GM12878 (cell line): ENCODE data around the gene LIG4. TPM values are rescaled to one million over a fixed set of nuclear protein-coding genes. Genes with fewer than 3 reads are reported as not detected.

Source experiments
- BCLAF1 ChIP-seq: fragments of 450-650 bp; IDR thresholded peaks from 2 replicates; pipeline ENCODE4 v1.6.1; 2017; ENCODE audit warnings: antibody characterized with exemption, mild to moderate bottlenecking, moderate library complexity
- CREB1 ChIP-seq: IDR thresholded peaks from 2 replicates; pipeline ENCODE4 v1.6.1; 2012; ENCODE audit warnings: low read depth, mild to moderate bottlenecking, inconsistent platforms
- CREM ChIP-seq: IDR thresholded peaks from 2 replicates; pipeline ENCODE4 v1.6.1; 2014; ENCODE audit warnings: antibody characterized with exemption, low read depth
- CTCF ChIP-seq, 3 experiments: IDR thresholded peaks in 2 of 3; conservative IDR thresholded peaks in 1 of 3; 2 replicates each; pipeline ENCODE4 v1.5.1; 2011; ENCODE audit warnings: low read depth in 3 of 3, low read length in 3 of 3, mild to moderate bottlenecking in 3 of 3, control low read depth in 2 of 3, moderate library complexity in 2 of 3, inconsistent platforms in 1 of 3, mixed read lengths in 1 of 3; ENCODE audit not compliant: control insufficient read depth in 2 of 3, insufficient read depth in 1 of 3; ENCODE audit errors: extremely low read depth in 1 of 3
- ETV6 ChIP-seq, 2 experiments: fragments of 450-650 bp in 1 of 2; IDR thresholded peaks in 1 of 2; conservative IDR thresholded peaks in 1 of 2; 2 replicates each; pipeline ENCODE4 v1.6.1; 2014; ENCODE audit warnings: antibody characterized with exemption in 1 of 2, borderline replicate concordance in 1 of 2, low read depth in 1 of 2, mild to moderate bottlenecking in 1 of 2, moderate library complexity in 1 of 2
- FOS ChIP-seq: IDR thresholded peaks from 3 replicates; pipeline ENCODE4 v1.6.1; 2011; ENCODE audit warnings: borderline replicate concordance; ENCODE audit not compliant: insufficient read length; ENCODE audit errors: extremely low read depth
- IKZF1 ChIP-seq: fragments of 450-650 bp; conservative IDR thresholded peaks from 2 replicates; pipeline ENCODE4 v1.6.1; 2017; ENCODE audit warnings: antibody characterized with exemption, mild to moderate bottlenecking
- IRF4 ChIP-seq: IDR thresholded peaks from 2 replicates; pipeline ENCODE4 v1.6.1; 2011; ENCODE audit warnings: low read depth, low read length
- KLF5 ChIP-seq: fragments of 450-650 bp; IDR thresholded peaks from 2 replicates; pipeline ENCODE4 v1.6.1; 2014; ENCODE audit warnings: mild to moderate bottlenecking; ENCODE audit not compliant: partially characterized antibody
- MEF2B ChIP-seq: fragments of 450-650 bp; IDR thresholded peaks from 2 replicates; pipeline ENCODE4 v1.6.1; 2018; ENCODE audit warnings: mild to moderate bottlenecking, moderate library complexity; ENCODE audit not compliant: partially characterized antibody, poor library complexity, severe bottlenecking
- MTA3 ChIP-seq: IDR thresholded peaks from 2 replicates; pipeline ENCODE4 v1.6.1; 2012; ENCODE audit warnings: low read length, inconsistent platforms, borderline replicate concordance
- NBN ChIP-seq: fragments of 450-650 bp; IDR thresholded peaks from 2 replicates; pipeline ENCODE4 v1.6.1; 2016
- NKRF ChIP-seq: fragments of 450-650 bp; conservative IDR thresholded peaks from 2 replicates; pipeline ENCODE4 v1.6.1; 2017; ENCODE audit warnings: mild to moderate bottlenecking, moderate library complexity
- POLR2A ChIP-seq: IDR thresholded peaks from 2 replicates; pipeline ENCODE4 v1.6.1; 2011; ENCODE audit warnings: low read depth, mild to moderate bottlenecking, low read length
- POLR2AphosphoS2 ChIP-seq: IDR thresholded peaks from 2 replicates; pipeline ENCODE4 v1.6.1; 2011; ENCODE audit warnings: low read depth, mild to moderate bottlenecking, low read length, improper control_type of control experiment, moderate library complexity
- RFX5 ChIP-seq: IDR thresholded peaks from 2 replicates; pipeline ENCODE4 v1.6.1; 2011; ENCODE audit warnings: low read depth, low read length, improper control_type of control experiment
- SMC3 ChIP-seq: IDR thresholded peaks from 2 replicates; pipeline ENCODE4 v1.6.1; 2011; ENCODE audit warnings: low read length, improper control_type of control experiment, borderline replicate concordance
- SP1 ChIP-seq: IDR thresholded peaks from one replicate; pipeline ENCODE4 v1.6.1; 2011; ENCODE audit warnings: low read depth, low read length
- TAF1 ChIP-seq: IDR thresholded peaks from 2 replicates; pipeline ENCODE4 v1.6.1; 2011; ENCODE audit warnings: mild to moderate bottlenecking, low read depth, low read length, borderline replicate concordance
- ZBED1 ChIP-seq: IDR thresholded peaks from 2 replicates; pipeline ENCODE4 v1.6.1; 2016; ENCODE audit warnings: borderline replicate concordance
- ZNF217 ChIP-seq: fragments of 450-650 bp; IDR thresholded peaks from 2 replicates; pipeline ENCODE4 v1.6.1; 2017; ENCODE audit warnings: antibody characterized with exemption, mild to moderate bottlenecking
- ZNF384 ChIP-seq: IDR thresholded peaks from 2 replicates; pipeline ENCODE4 v1.6.1; 2012; ENCODE audit warnings: low read depth, mild to moderate bottlenecking, low read length, improper control_type of control experiment, borderline replicate concordance
- ZSCAN29 ChIP-seq: fragments of 450-650 bp; IDR thresholded peaks from 2 replicates; pipeline ENCODE4 v1.6.1; 2017; ENCODE audit warnings: mild to moderate bottlenecking, moderate library complexity
- polyA plus RNA-seq, 11 experiments: library from polyadenylated mRNA; depleted of rRNA in 4 of 11; unstranded in 6 of 11; stranded (reverse) in 5 of 11; fragments of >200 nt; fragmentation: Nextera tagmentation in 4 of 11; fragmentation: Illumina TruSeq in 1 of 11; extraction: Ambion mirVana in 4 of 11; extraction: Trizol in 1 of 11; gene quantifications; 1 replicate in 1 of 11; 2 replicates in 10 of 11; pipeline versions ENCODE4 v1.2.1 to v1.2.3, GENCODE V29; 2011 to 2016; ENCODE audit warnings: inconsistent platforms in 2 of 11, missing spikeins in 2 of 11, low read depth in 1 of 11
- total RNA-seq, 4 experiments: library from RNA; depleted of rRNA in 3 of 4; stranded (reverse); fragments of >200 nt in 3 of 4; fragmentation: Illumina TruSeq in 1 of 4; extraction: Trizol in 1 of 4; gene quantifications; 2 replicates each; pipeline versions ENCODE4 v1.2.1 to v1.2.3, GENCODE V29; 2013 to 2021

The LIG4 gene
- total and polyA plus RNA-seq, 10 of the 15 experiments (the other 5 are each of a cell fraction or from before 2014, with no cell fraction given), result 2.3 to 15.0 (median 8.5) TPM

- TF ChIP-seq BCLAF1, result no peak
- TF ChIP-seq ZBED1, result no peak
- no peak for TF ChIP-seq SMC3
- TF ChIP-seq IRF4, result 0 out of 2 replicates have a peak, but pooled peaks have one; percentile 5
- TF ChIP-seq SP1, result peak; percentile 32
- 0 out of 2 replicates have a peak, but pooled peaks have one; percentile 11 for TF ChIP-seq ZSCAN29
- TF ChIP-seq TAF1, result peak; percentile 77; the same call in 1 of the 2 replicates
- no peak for TF ChIP-seq MEF2B
- TF ChIP-seq NKRF, result no peak
- peak; percentile 88 for TF ChIP-seq POLR2A
- TF ChIP-seq CREB1, result peak; percentile 56
- TF ChIP-seq ZNF217, result peak; percentile 32; the same call in 1 of the 2 replicates
- TF ChIP-seq IKZF1, result peak; percentile 93
- TF ChIP-seq RFX5, result no peak
- TF ChIP-seq MTA3, result no peak
- TF ChIP-seq FOS, result no peak
- peak; percentile 79; the same call in 1 of the 2 replicates for TF ChIP-seq POLR2AphosphoS2
- TF ChIP-seq ETV6 (conservative IDR thresholded peaks at IDR 0.05 in 1 of 2, IDR thresholded peaks at IDR 0.05 in 1 of 2; ENCODE audit: borderline replicate concordance in 1 of 2, low read depth in 1 of 2), result no peak
- TF ChIP-seq CREM, result peak; percentile 60
- TF ChIP-seq ZNF384, result no peak
- peak; percentile 87 for TF ChIP-seq NBN
- peak; percentile 71 for TF ChIP-seq KLF5
- no peak for TF ChIP-seq CTCF (IDR thresholded peaks at IDR 0.05 in 2 of 3, conservative IDR thresholded peaks at IDR 0.05 in 1 of 3; ENCODE audit: control insufficient read depth in 2 of 3, extremely low read depth in 1 of 3, insufficient read depth in 1 of 3, low read depth in 3 of 3, low read length in 3 of 3)
Observed at GRCh38 chr13:108218044-108218974, 3.0 kb upstream of the LIG4 start, which contains the start of gene ABHD13 (continued).
